Liver (tissue), 3 donors: ENCODE data around the gene SDHB.

ENCODE experiments used
- ATF3 ChIP-seq: IDR thresholded peaks from 2 replicates; pipeline ENCODE4 v1.6.1; 2016; ENCODE audit warnings: antibody characterized with exemption
- CTCF ChIP-seq: fragments of 150-350 bp; IDR thresholded peaks from 2 replicates; pipeline ENCODE4 v1.5.1; 2017; ENCODE audit warnings: improper control_type of control experiment, low read depth, low read length; ENCODE audit not compliant: missing input control
- GABPA ChIP-seq, 2 donors: IDR thresholded peaks in 1 of 2; conservative IDR thresholded peaks in 1 of 2; 2 replicates each; pipeline ENCODE4 v1.6.1; 2016; ENCODE audit warnings: antibody characterized with exemption in 2 of 2, mild to moderate bottlenecking in 1 of 2, moderate library complexity in 1 of 2
- JUND ChIP-seq, 2 donors: IDR thresholded peaks; 2 replicates each; pipeline ENCODE4 v1.6.1; 2016; ENCODE audit warnings: antibody characterized with exemption in 2 of 2
- MAX ChIP-seq: IDR thresholded peaks from 2 replicates; pipeline ENCODE4 v1.6.1; 2016; ENCODE audit warnings: antibody characterized with exemption
- NR2F2 ChIP-seq: IDR thresholded peaks from 2 replicates; pipeline ENCODE4 v1.6.1; 2016; ENCODE audit warnings: antibody characterized with exemption
- RAD21 ChIP-seq, 2 donors: IDR thresholded peaks; 2 replicates each; pipeline ENCODE4 v1.6.1; 2016; ENCODE audit warnings: antibody characterized with exemption in 2 of 2, mild to moderate bottlenecking in 2 of 2
- REST ChIP-seq: IDR thresholded peaks from 2 replicates; pipeline ENCODE4 v1.6.1; 2016; ENCODE audit warnings: antibody characterized with exemption, mild to moderate bottlenecking
- SP1 ChIP-seq: IDR thresholded peaks from 2 replicates; pipeline ENCODE4 v1.6.1; 2018; ENCODE audit warnings: antibody characterized with exemption, mild to moderate bottlenecking
- TAF1 ChIP-seq: conservative IDR thresholded peaks from 2 replicates; pipeline ENCODE4 v1.6.1; 2016; ENCODE audit warnings: antibody characterized with exemption, mild to moderate bottlenecking
- YY1 ChIP-seq: IDR thresholded peaks from 2 replicates; pipeline ENCODE4 v1.6.1; 2016; ENCODE audit warnings: antibody characterized with exemption, mild to moderate bottlenecking
- ZBTB33 ChIP-seq: IDR thresholded peaks from 2 replicates; pipeline ENCODE4 v1.6.1; 2016; ENCODE audit warnings: antibody characterized with exemption
- donor health status: healthy.
- donor health status: healthy.

- no peak for TF ChIP-seq CTCF
- TF ChIP-seq MAX = no peak
- TF ChIP-seq RAD21 (IDR thresholded peaks at IDR 0.05) = no peak
- no peak for TF ChIP-seq TAF1
- TF ChIP-seq REST = no peak
- TF ChIP-seq GABPA (IDR thresholded peaks at IDR 0.05 in 1 of 2, conservative IDR thresholded peaks at IDR 0.05 in 1 of 2) = no peak
- no peak for TF ChIP-seq ATF3
- TF ChIP-seq YY1 = no peak
- TF ChIP-seq JUND (IDR thresholded peaks at IDR 0.05) = no peak
- TF ChIP-seq NR2F2 = no peak
- TF ChIP-seq SP1 = no peak
- no peak for TF ChIP-seq ZBTB33
These were observed 38.9 kb downstream of the SDHB start for GRCh38 chr1:17014671-17015567.
